ENCODE measurements around the gene ANO3. TPM values are rescaled to one million over a fixed set of nuclear protein-coding genes. Genes with fewer than 3 reads are reported as not detected.

Gene ANO3
- total and polyA plus RNA-seq, 2 of the 8 experiments (the other 6 are each of a cell fraction or from before 2014, with no cell fraction given) = not detected

DNA sequence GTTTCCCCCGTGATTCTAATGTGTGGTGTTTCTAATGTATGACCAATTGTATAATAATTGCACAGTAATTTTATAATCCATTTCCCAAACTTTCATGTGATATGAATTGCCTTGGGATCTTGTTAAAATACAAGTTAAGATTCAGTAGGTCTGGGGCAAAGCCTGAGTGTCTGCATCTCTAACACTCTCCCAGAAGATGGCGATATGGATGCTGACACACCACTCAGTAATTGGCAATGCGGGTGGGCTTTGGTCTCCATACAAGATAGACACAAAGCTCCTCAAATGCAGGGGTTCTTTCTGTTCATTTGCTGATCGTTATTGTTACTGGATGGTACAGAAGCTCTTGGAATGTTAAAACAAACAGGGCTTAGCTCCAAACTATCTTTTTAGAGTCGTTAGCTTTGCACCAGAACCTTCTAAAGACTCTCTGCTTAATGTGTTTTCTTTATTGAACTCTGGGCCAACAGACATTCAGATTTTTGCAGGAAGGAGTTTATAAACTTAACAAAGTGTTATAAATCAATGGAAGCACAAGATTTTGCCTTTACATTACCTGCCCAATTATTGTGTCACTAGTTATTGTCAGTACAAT lies 45.4 kb upstream of the ANO3 start:
- Histone ChIP-seq H3K27ac (ENCODE audit: low read depth, low read length) (no peak overlapping the region), H3K23ac (ENCODE audit: insufficient read length) (no peak overlapping the region), H3K23me2 (ENCODE audit: low read depth, low read length) (no peaks in the 10 kb centered on the region; the same call in 1 of the 2 replicates), H3K79me1 (ENCODE audit: low read depth, low read length) (no peaks in the 10 kb centered on the region), H3K18ac (ENCODE audit: extremely low read depth, low read length) (no peak overlapping the region), H2AK5ac (ENCODE audit: low read depth, low read length) (no peak overlapping the region), H3K36me3 (ENCODE audit: control insufficient read depth in 2 of 4, insufficient read depth in 4 of 4, low read length in 3 of 4) (no peaks in the 10 kb centered on the region), H3K27me3 (replicated peaks in 1 of 4; ENCODE audit: control insufficient read depth in 3 of 4, extremely low read depth in 1 of 4, insufficient read depth in 3 of 4, low read length in 3 of 4) (no peaks in the 10 kb centered on the region), H4K8ac (ENCODE audit: extremely low read depth, insufficient read depth, low read length) (no peak overlapping the region), H2BK120ac (replicated peaks; ENCODE audit: low read depth, low read length) (no peak overlapping the region), H2BK5ac (ENCODE audit: low read depth, low read length) (no peak overlapping the region), H3K9ac (replicated peaks in 1 of 4; ENCODE audit: extremely low read depth in 1 of 4, low read depth in 3 of 4, low read length in 3 of 4) (no peak overlapping the region), H2BK20ac (ENCODE audit: low read length) (no peak overlapping the region; the same call in 1 of the 2 replicates), H2AFZ (ENCODE audit: low read length) (peak overlapping the region; percentile 96; the same call in 1 of the 2 replicates), H2BK15ac (ENCODE audit: low read length) (no peak overlapping the region), H2BK12ac (ENCODE audit: low read depth, low read length) (no peak overlapping the region), H3K4ac (replicated peaks; ENCODE audit: insufficient read length, low read depth, low read length) (no peak overlapping the region), H4K91ac (replicated peaks; ENCODE audit: insufficient read length, low read length) (no peak overlapping the region), H3K4me3 (ENCODE audit: extremely low read depth in 1 of 4, insufficient read depth in 2 of 4, low read depth in 3 of 4, low read length in 4 of 4) (no peak overlapping the region), H3K79me2 (ENCODE audit: control insufficient read depth in 1 of 2, insufficient read depth in 2 of 2, low read length in 2 of 2) (no peaks in the 10 kb centered on the region), H4K20me1 (replicated peaks in 1 of 2; ENCODE audit: control insufficient read depth in 1 of 2, insufficient read depth in 2 of 2, low read length in 2 of 2) (no peaks in the 10 kb centered on the region), H3K14ac (ENCODE audit: insufficient read length) (no peak overlapping the region), H3K4me1 (replicated peaks in 1 of 4; ENCODE audit: control insufficient read depth in 3 of 4, insufficient read depth in 4 of 4, low read length in 3 of 4) (peaks cover 0 to 4% (median 3%) of the 10 kb centered on the region in 4 experiments; a peak in 3 of 7 replicates), H3K9me3 (ENCODE audit: insufficient read depth in 2 of 2, low read depth in 1 of 2, low read length in 1 of 2) (no peaks in the 10 kb centered on the region), H3K56ac (replicated peaks; ENCODE audit: insufficient read length, low read depth, low read length) (no peak overlapping the region), H4K5ac (ENCODE audit: insufficient read length, low read depth, low read length) (no peak overlapping the region), H3K4me2 (ENCODE audit: insufficient read depth in 1 of 2, low read depth in 2 of 2, low read length in 2 of 2) (no peak overlapping the region)
- ChIA-PET POLR2A (ENCODE audit: partially characterized antibody) (no interaction called here), CTCF (ENCODE audit: partially characterized antibody) (interaction anchor here (0.6 to 1.5 kb wide), 25 partner anchors 9 to 873 kb away, joined by 3 to 17 read pairs (median 3); partner anchors contain the start of gene ANO3)
- 29% methylated on average over 5 of the region's 5 CpGs; no CpG with 5 or more reads in 1 of the 2 experiments for WGBS, 2 experiments (ENCODE audit: extremely low coverage in 1 of 2, insufficient coverage in 1 of 2, insufficient read length in 1 of 2, insufficient replicate concordance in 2 of 2, low coverage in 1 of 2, low lambda C conversion rate in 2 of 2, missing lambda C conversion rate in 1 of 2)
- peak; percentile 74 for FAIRE-seq
- no peak for DNase-seq (ENCODE audit: low read depth in 1 of 2, low spot score in 2 of 2)
